ENCODE results near the gene ZSCAN10. TPM values are rescaled to one million over a fixed set of nuclear protein-coding genes. Genes with fewer than 3 reads are reported as not detected.
"Not testable (repeated sequence)": the region's sequence is repeated elsewhere in the genome, so short reads cannot be mapped to it uniquely, and the experiment has no call there.

ZSCAN10 gene
- total and polyA plus RNA-seq, 9 of the 15 experiments (the other 6 are each of a cell fraction or from before 2014, with no cell fraction given) = 0.22 TPM; not detected in 8

GRCh38 chr16:3084491-3084890 lies 14.6 kb downstream of the ZSCAN10 start:
- H3K4me1 ChIP-seq (replicated peaks in 1 of 2; ENCODE audit: control insufficient read depth in 2 of 2, insufficient read depth in 2 of 2, low read length in 2 of 2) = peaks cover 19 to 41% of the 10 kb centered on the region in 2 experiments
- H3K9ac ChIP-seq (ENCODE audit: insufficient read depth in 1 of 2, low read depth in 2 of 2, low read length in 2 of 2) = no peak overlapping the region
- intact Hi-C loops (cut with micrococcal nuclease) (no loop called here), in situ Hi-C loops (cut with MboI) (no loop called here)
- ChIA-PET POLR2A (no interaction called here), CTCF (ENCODE audit: low intra/inter-chr PET ratio) (interaction anchor here (0.6 kb wide), 1 partner anchor 43 kb away, joined by 4 read pairs; no protein-coding TSS in a partner anchor)
- H3K27me3 ChIP-seq (ENCODE audit: control insufficient read depth in 2 of 2, insufficient read depth in 2 of 2, low read length in 2 of 2) = peaks cover 5 to 10% of the 10 kb centered on the region in 2 experiments; a peak in 3 of 5 replicates
- no peaks in the 10 kb centered on the region for H3K36me3 ChIP-seq (ENCODE audit: control insufficient read depth, insufficient read depth, low read length)
- TF ChIP-seq MNT (conservative IDR thresholded peaks at IDR 0.05) (no peak), MTF1 (CRISPR knock-in tag; IDR thresholded peaks at IDR 0.05; ENCODE audit: borderline replicate concordance) (no peak), STAT5A (IDR thresholded peaks at IDR 0.05; ENCODE audit: borderline replicate concordance, low read length) (no peak), MED1 (CRISPR knock-in tag; IDR thresholded peaks at IDR 0.05; ENCODE audit: borderline replicate concordance) (no peak), MAFG (tag; conservative IDR thresholded peaks at IDR 0.05) (0 out of 2 replicates have a peak, but pooled peaks have one; percentile 23), FOXA1 (IDR thresholded peaks at IDR 0.05; ENCODE audit: borderline replicate concordance) (no peak), ZNF384 (IDR thresholded peaks at IDR 0.05; ENCODE audit: low read depth, low read length) (0 out of 2 replicates have a peak, but pooled peaks have one; percentile 17), ZNF778 (CRISPR knock-in tag; IDR thresholded peaks at IDR 0.05) (no peak), GABPA (tag; conservative IDR thresholded peaks at IDR 0.05; ENCODE audit: low read depth) (0 out of 2 replicates have a peak, but pooled peaks have one; percentile 13), IRF1 (CRISPR knock-in tag; IDR thresholded peaks at IDR 0.05; ENCODE audit: borderline replicate concordance) (no peak)
- no peak for ATAC-seq
- DNase-seq (ENCODE audit: extremely low read depth in 1 of 4, low spot score in 3 of 4) = no peak
- no peaks in the 10 kb centered on the region for H3K79me2 ChIP-seq (ENCODE audit: control insufficient read depth, insufficient read depth, low read length)
- H3K9me1 ChIP-seq (ENCODE audit: control insufficient read depth, insufficient read depth, low read length) = no peaks in the 10 kb centered on the region
- WGBS (ENCODE audit: insufficient coverage, low coverage, missing lambda C conversion rate) = 10% methylated on average over 1 of the region's 1 CpG
- no peak overlapping the region for H3K4me2 ChIP-seq (ENCODE audit: insufficient read depth, low read length)
- no TSS peak for BruUV-seq (replicated peaks)
- FAIRE-seq = no peak
- H4K20me1 ChIP-seq (replicated peaks; ENCODE audit: control insufficient read depth, insufficient read depth, low read length) = no peaks in the 10 kb centered on the region
- H2AFZ ChIP-seq (ENCODE audit: low read depth, low read length) = no peak overlapping the region
- no peak overlapping the region for H3K4me3 ChIP-seq
- no peaks in the 10 kb centered on the region for H3K9me3 ChIP-seq (replicated peaks; ENCODE audit: control insufficient read depth, insufficient read depth, low read depth, low read length)
- no peak overlapping the region for H3K27ac ChIP-seq (ENCODE audit: extremely low read depth, low read depth, low read length)

GRCh38 chr16:3083408-3083807 lies 15.7 kb downstream of the ZSCAN10 start:
- H3K36me3 ChIP-seq (ENCODE audit: control insufficient read depth, insufficient read depth, low read length); H3K79me2 ChIP-seq (ENCODE audit: control insufficient read depth, insufficient read depth, low read length); intact Hi-C loops (cut with micrococcal nuclease); in situ Hi-C loops (cut with MboI); H3K27ac ChIP-seq (ENCODE audit: extremely low read depth, low read depth, low read length); DNase-seq (ENCODE audit: extremely low read depth in 1 of 4, low spot score in 3 of 4); H3K4me3 ChIP-seq; ATAC-seq; BruUV-seq (replicated peaks); H3K27me3 ChIP-seq (ENCODE audit: control insufficient read depth in 2 of 2, insufficient read depth in 2 of 2, low read length in 2 of 2); FAIRE-seq; H4K20me1 ChIP-seq (replicated peaks; ENCODE audit: control insufficient read depth, insufficient read depth, low read length); H3K9me3 ChIP-seq (replicated peaks; ENCODE audit: control insufficient read depth, insufficient read depth, low read depth, low read length); H3K9me1 ChIP-seq (ENCODE audit: control insufficient read depth, insufficient read depth, low read length); H3K9ac ChIP-seq (ENCODE audit: insufficient read depth in 1 of 2, low read depth in 2 of 2, low read length in 2 of 2); H3K4me2 ChIP-seq (ENCODE audit: insufficient read depth, low read length); POLR2A ChIA-PET; H2AFZ ChIP-seq (ENCODE audit: low read depth, low read length): not testable (repeated sequence)
- CTCF ChIA-PET (ENCODE audit: low intra/inter-chr PET ratio) = interaction anchor here (0.7 kb wide), 1 partner anchor 23 kb away, joined by 3 read pairs; no protein-coding TSS in a partner anchor
- WGBS (ENCODE audit: insufficient coverage, low coverage, missing lambda C conversion rate) = 57% methylated on average over 8 of the region's 8 CpGs
- peaks cover 19 to 33% of the 10 kb centered on the region in 2 experiments for H3K4me1 ChIP-seq (replicated peaks in 1 of 2; ENCODE audit: control insufficient read depth in 2 of 2, insufficient read depth in 2 of 2, low read length in 2 of 2)
